AG08396 (cell line): ENCODE data around the gene PCID2.

ENCODE experiments used
- DNase-seq: peaks from one replicate; pipeline ENCODE4 v3.0.0; 2012; ENCODE audit warnings: low spot score, mixed read lengths

Gene PCID2

GRCh38 chr13:113148940-113149503, 59.4 kb downstream of the PCID2 start:
- DNase-seq: no peak

- DNase-seq: no peak
Measured at GRCh38 chr13:113148407-113148806, 60.1 kb downstream of the PCID2 start.

- DNase-seq: no peak
Measured at GRCh38 chr13:113147206-113147605, 61.3 kb downstream of the PCID2 start.

DNA sequence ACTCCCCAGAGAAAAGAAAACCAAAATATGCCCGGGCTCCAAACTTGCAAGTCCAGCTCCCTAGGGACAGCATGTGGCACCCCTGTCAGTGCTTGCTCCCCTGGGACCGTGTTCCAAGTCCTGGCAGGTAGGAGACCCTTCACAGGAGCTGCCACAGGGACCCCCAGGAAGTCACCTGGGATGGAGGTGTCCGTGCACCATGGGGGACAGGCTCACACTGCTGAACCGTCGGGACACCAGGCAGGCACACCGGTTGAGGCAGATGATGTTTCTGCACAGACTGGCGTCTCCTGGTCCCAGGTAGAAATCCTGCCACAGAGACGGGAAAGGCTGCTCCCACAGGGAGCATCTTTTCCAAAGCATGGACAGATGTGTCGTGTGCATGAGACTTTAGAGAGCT, 61.7 kb downstream of the PCID2 start:
- DNase-seq: no peak

DNA sequence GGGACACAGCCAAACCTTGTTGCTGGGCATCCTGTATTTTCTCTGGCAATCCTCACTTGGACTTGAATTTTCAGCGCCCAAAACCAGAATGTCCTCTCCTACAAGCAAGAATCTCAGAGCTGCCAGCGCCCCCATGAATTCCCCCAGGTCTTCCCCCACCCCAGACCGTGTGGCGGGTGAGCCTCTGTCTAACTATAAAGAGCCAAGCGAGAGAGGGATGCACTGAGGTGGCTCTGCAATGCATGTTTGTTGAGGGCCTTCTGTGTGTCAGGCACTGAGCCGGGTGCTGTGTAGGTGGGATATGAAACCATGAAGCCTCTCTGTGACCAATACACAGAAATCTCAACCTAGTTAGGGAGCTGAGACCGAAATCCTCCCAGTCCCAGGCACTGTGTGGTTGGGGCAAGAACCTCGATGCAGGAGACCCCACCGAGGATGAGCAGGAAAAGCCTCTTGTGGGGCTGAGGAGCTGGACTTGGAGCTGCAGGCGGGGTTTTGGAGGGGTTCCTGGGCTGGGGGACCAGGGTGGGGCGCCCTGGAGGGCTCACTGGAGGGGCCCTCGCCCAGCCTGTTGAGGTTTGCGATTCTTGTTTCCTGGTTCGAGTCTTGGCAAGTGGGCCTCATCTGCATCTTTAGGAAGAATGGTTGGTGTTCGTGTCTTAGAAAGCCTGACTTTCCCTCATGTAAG, 62.4 kb downstream of the PCID2 start:
- no peak for DNase-seq

DNA sequence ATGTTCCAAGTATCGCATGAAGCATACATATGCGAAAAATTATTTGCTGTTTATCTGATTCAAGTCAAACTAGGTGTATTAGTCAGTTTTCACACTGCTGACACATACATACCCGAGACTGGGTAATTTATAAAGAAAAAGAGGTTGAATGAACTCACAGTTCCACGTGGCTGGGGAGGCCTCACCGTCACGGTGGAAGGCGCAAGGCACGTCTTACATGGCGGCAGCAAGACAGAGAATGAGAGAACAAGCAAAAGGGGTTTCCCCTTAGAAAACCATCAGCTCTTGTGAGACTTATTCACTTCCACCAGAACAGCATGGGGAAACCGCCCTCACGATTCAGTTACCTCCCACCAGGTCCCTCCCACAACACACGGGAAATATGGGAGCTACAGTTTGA, 63.0 kb downstream of the PCID2 start:
- DNase-seq: no peak

GRCh38 chr13:113144255-113144629, 64.2 kb downstream of the PCID2 start:
- DNase-seq: no peak

GRCh38 chr13:113143466-113144254, 64.8 kb downstream of the PCID2 start:
- no peak for DNase-seq

DNA sequence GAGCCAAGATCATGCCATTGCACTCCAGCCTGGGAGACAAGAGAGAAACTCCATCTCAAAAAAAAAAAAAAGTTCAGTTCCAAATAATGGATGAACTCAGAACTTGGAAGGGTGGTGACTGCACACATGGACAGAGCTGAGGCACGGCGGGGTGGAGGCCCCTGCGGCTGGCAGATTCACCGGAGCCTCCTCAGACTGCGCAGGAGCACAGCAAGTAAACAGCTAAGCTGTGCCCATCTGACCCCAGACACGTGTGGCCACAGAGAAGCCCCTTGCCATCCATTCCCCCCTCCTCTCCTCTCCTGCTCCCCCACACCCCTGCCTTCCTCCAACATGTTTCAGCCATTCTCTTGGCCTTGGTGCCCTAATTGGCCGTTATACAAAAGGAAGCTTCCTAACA, 65.6 kb downstream of the PCID2 start:
- no peak for DNase-seq

GRCh38 chr13:113141601-113141970, 66.9 kb downstream of the PCID2 start:
- DNase-seq: no peak

DNA sequence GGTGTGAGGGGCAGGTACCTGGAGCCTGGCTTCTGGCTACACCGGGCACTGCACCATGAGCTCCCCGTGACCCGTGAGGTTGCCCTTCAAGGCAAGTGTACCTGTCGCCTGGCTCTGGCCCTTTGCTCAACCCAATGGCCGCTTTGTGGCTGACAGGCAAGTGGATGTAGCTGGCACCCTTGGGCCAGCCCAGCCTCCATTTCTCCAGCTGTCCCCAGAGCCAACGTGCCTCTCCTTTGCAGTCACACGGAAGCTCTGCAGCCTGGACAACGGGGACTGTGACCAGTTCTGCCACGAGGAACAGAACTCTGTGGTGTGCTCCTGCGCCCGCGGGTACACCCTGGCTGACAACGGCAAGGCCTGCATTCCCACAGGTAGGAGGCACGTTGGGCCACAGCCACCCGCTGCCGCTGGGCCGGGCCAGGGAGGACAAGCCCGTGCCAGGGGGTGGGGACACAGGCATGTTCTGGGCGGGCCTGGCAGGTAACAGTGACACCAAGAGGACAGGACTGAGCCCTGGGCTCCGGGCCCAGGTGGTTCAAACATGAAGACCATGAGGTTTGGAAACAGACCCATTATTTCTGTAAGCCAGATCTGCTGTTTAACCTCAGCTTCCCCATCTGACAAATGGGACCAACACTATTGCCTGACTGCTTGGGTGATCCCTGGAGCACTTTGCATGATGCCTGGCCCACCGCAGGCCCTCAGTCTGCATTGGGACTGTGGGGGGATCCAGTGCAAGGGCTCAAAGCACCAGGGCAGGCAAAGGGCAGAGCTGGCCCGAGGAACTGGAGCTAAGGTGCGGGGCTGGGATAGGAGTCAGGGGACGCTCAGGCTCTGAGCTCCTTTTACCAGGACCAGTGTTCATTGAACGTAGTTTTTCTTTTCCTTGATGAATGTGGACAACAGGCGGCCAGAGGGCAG, 67.5 kb downstream of the PCID2 start:
- no peak for DNase-seq

- DNase-seq: no peak
Measured at GRCh38 chr13:113139577-113139976, 68.9 kb downstream of the PCID2 start.

DNA sequence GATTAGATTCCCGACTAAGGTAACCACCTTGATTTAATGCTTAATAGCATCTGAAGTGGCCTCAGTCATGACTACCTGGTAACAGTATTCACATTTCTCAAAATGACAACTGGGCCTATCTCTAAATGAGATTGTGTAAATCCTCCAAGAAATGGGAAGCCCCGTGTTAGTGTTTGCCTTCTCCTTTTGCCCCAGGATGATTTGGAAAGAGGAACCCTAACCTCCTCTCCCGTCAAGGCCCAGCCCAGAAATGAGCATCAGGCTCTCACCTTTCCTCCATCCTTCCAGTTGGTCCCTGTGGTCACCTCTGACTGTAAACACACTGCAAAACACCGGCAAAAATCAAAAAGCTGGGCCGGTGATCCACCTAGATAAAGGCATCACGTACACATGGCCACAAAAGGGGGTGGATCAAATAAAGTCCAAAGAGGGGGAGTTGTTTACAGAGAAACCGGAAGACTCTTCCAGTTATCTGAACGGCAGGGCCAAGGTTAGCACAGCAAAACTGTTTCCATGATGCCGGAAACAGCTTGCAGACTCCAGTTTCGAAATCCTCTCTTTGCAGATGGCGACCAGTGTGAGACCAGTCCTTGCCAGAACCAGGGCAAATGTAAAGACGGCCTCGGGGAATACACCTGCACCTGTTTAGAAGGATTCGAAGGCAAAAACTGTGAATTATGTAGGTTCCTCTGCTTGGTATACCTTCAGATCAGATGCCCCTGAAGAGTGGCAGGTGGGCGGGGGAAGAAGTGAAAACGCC, 69.5 kb downstream of the PCID2 start:
- DNase-seq: no peak

- no peak for DNase-seq
Measured at GRCh38 chr13:113137691-113138298, 70.7 kb downstream of the PCID2 start.

DNA sequence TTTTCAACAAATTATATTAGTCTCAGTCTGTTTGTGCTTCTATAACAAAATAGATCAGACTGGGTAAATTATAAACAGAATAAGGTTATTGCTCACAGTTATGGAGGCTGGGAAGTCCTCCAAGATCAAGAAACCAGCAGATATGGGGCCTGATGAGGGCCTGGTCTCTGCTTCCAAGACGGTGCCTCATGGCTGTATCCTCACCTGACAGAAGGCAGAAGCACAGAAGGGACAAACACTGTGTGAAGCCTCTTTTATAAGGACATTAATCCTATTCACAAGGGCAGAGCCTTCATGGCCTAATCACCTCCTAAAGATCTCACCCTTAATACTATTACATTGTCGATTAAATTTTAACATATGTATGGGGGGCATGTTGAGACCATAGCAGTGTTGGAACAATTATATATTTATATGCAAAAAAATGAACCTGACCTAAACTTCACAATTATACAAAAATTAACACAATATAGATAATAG, 73.1 kb downstream of the PCID2 start:
- no peak for DNase-seq

DNA sequence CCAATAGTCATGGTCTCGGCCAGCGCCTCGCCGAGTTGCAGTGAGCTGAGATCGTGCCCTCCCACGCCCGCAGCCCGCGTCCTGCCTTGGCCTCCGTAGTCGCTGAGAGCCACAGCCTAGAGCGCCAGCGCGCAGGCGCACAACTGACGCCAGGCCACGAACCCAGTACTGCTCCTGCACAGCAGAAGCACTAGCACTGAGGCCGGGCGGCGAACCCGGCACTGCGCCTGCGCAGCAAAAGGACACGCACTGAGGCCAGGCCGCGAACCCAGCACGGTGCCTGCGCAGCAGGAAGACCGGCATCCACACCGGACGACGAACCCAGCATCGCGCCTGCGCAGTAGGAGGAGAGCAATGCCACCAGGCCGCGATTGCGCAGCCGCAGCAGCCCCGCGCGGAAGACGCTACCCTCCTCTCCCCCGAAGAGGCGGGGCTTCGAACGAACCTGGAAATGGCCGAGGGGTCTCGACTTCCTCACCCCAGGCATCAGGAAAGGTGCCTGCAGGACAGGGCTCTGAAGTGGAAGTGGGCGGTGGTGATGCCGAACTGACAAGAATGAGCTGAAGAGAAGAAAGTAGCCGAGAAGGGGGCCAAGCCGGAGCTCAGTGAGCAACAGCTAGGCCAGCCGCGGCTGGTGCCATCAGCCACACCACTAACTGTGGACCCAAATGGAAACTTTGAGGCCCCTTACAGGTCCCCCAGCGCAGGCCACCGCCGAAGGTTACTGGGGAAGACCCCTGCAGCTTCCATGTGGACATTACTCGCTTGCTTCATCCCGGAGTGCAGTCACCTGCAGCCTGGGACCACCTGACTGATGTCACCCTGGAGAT, 78.3 kb downstream of the PCID2 start:
- DNase-seq: no peak

DNA sequence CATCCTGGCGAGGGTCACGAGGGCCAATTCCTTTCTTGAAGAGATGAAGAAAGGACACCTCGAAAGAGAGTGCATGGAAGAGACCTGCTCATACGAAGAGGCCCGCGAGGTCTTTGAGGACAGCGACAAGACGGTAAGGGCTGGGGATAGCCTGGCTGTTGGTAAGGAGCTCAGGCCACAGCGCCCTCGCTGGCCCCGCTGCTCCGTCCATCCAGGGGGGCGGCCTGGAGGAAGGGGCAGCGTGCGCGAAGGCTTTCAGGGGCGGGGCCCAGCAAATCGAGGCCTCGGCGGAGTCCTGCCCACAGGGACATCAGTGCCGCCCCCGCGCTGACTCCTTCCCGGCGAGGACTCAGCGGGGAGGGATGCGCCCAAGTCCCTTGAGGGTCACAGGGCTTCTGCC, 79.0 kb downstream of the PCID2 start:
- DNase-seq: no peak
